Esophagus muscularis mucosa (tissue), 4 donors: ENCODE results near the gene INPP5J. TPM values are rescaled to one million over a fixed set of nuclear protein-coding genes. Genes with fewer than 3 reads are reported as not detected.

ENCODE experiments used
- DNase-seq: peaks from one replicate; pipeline ENCODE4 v3.0.0-alpha.2; 2017; ENCODE audit errors: extremely low spot score
- H3K27ac ChIP-seq, 4 donors: fragments of 200-600 bp; sonication (generic); replicated peaks in 1 of 4; 1 replicate in 3 of 4; 2 replicates in 1 of 4; pipeline ENCODE4 v1.5.1; 2016 to 2019; ENCODE audit warnings: mild to moderate bottlenecking in 1 of 4
- H3K27me3 ChIP-seq, 4 donors: fragments of 200-600 bp; sonication (generic); one replicate each; pipeline versions ENCODE4 v1.5.1 to v1.6.0; 2016 to 2019
- H3K36me3 ChIP-seq, 4 donors: fragments of 200-600 bp; sonication (generic); one replicate each; pipeline ENCODE4 v1.5.1; 2016 to 2019
- H3K4me1 ChIP-seq, 4 donors: fragments of 200-600 bp; sonication (generic); one replicate each; pipeline ENCODE4 v1.5.1; 2016 to 2019
- H3K4me3 ChIP-seq, 4 donors: fragments of 200-600 bp; sonication (generic); 1 replicate in 2 of 4; 2 replicates in 2 of 4; pipeline ENCODE4 v1.5.1; 2016 to 2019; ENCODE audit warnings: mild to moderate bottlenecking in 4 of 4, moderate library complexity in 1 of 4
- H3K9me3 ChIP-seq, 4 donors: fragments of 200-600 bp; sonication (generic); 1 replicate in 3 of 4; 2 replicates in 1 of 4; pipeline ENCODE4 v1.5.1; 2016 to 2019
- CTCF ChIP-seq, 3 experiments: fragments of 200-600 bp in 2 of 3; fragments of 450-650 bp in 1 of 3; sonication (generic) in 2 of 3; IDR thresholded peaks; one replicate each; pipeline ENCODE4 v1.5.1; 2017 to 2019; ENCODE audit warnings: antibody characterized with exemption in 3 of 3, mild to moderate bottlenecking in 2 of 3, moderate library complexity in 1 of 3
- EP300 ChIP-seq: sonication (generic); formaldehyde crosslinking; IDR thresholded peaks from one replicate; pipeline ENCODE4 v1.6.1; 2017; ENCODE audit warnings: antibody characterized with exemption
- POLR2A ChIP-seq: fragments of 450-650 bp; IDR thresholded peaks from one replicate; pipeline ENCODE4 v1.6.1; 2017; ENCODE audit warnings: antibody characterized with exemption, moderate library complexity, mild to moderate bottlenecking, low read depth
- POLR2AphosphoS5 ChIP-seq, 2 donors: sonication (generic); formaldehyde crosslinking; IDR thresholded peaks; one replicate each; pipeline ENCODE4 v1.6.1; 2017; ENCODE audit warnings: antibody characterized with exemption in 2 of 2
- WGBS: methylation state at CpG from one replicate; pipeline ENCODE4 v1.1.5; 2018; 5-methylcytosine and 5-hydroxymethylcytosine counted together
- intact Hi-C: fragments of 100-400 bp; cut with DNase I; formaldehyde crosslinking; loops from one replicate; pipeline ENCODE4 v1.15.1; 2023
- total RNA-seq, 4 donors: library from RNA; depleted of rRNA; stranded (reverse); fragments of >200 nt; gene quantifications; one replicate each; pipeline versions ENCODE4 v1.1.0 to v1.2.1, GENCODE V29; 2016

Gene INPP5J
- total RNA-seq, 4 donors from 2014 or later, result 1.3 to 2.1 (median 1.8) TPM

- no peak for TF ChIP-seq POLR2A
- no peak for TF ChIP-seq CTCF (IDR thresholded peaks at IDR 0.05)
- H3K36me3 ChIP-seq, result peaks cover 0 to 10% (median 3%) of the 10 kb centered on the region in 4 donors
- no peak overlapping the region for H3K27ac ChIP-seq
- no peak for DNase-seq
- intact Hi-C loops, result no loop called here
- H3K4me3 ChIP-seq, result no peak overlapping the region
- H3K4me1 ChIP-seq, result no peaks in the 10 kb centered on the region
- H3K27me3 ChIP-seq, result peaks cover 0 to 9% (median 0%) of the 10 kb centered on the region in 4 donors
- WGBS, result no CpG with 5 or more reads among the region's 19 CpGs
- H3K9me3 ChIP-seq, result no peaks in the 10 kb centered on the region
Measured at GRCh38 chr22:31133911-31134310, 11.1 kb downstream of the INPP5J start.

- Histone ChIP-seq H3K27me3 (peaks cover 0 to 17% (median 0%) of the 10 kb centered on the region in 4 donors), H3K36me3 (peaks cover 0 to 10% (median 3%) of the 10 kb centered on the region in 4 donors), H3K27ac (no peak overlapping the region), H3K4me3 (no peak overlapping the region), H3K9me3 (no peaks in the 10 kb centered on the region), H3K4me1 (no peaks in the 10 kb centered on the region)
- 58% methylated on average over 4 of the region's 4 CpGs for WGBS
- intact Hi-C loops, result no loop called here
- no peak for TF ChIP-seq CTCF (IDR thresholded peaks at IDR 0.05)
- TF ChIP-seq EP300, result no peak
- no peak for TF ChIP-seq POLR2AphosphoS5 (IDR thresholded peaks at IDR 0.05)
- TF ChIP-seq POLR2A, result no peak
- DNase-seq, result no peak
Measured at GRCh38 chr22:31134688-31135087, 11.9 kb downstream of the INPP5J start.

- DNase-seq, result no peak
- 94% methylated on average over 5 of the region's 6 CpGs for WGBS
- intact Hi-C loops, result no loop called here
Measured at GRCh38 chr22:31135706-31136105, 12.9 kb downstream of the INPP5J start.

GRCh38 chr22:31136155-31136554 lies 13.4 kb downstream of the INPP5J start:
- no peak for DNase-seq

More at GRCh38 chr22:31135706-31136105, 12.9 kb downstream of the INPP5J start:
- peaks cover 0 to 23% (median 0%) of the 10 kb centered on the region in 4 donors for H3K27me3 ChIP-seq
- H3K27ac ChIP-seq, result no peak overlapping the region
- H3K4me1 ChIP-seq, result no peaks in the 10 kb centered on the region
- no peaks in the 10 kb centered on the region for H3K9me3 ChIP-seq
- peaks cover 0 to 10% (median 3%) of the 10 kb centered on the region in 4 donors for H3K36me3 ChIP-seq
- no peak for TF ChIP-seq POLR2A
- no peak for TF ChIP-seq EP300
- no peak for TF ChIP-seq POLR2AphosphoS5 (IDR thresholded peaks at IDR 0.05)
- TF ChIP-seq CTCF (IDR thresholded peaks at IDR 0.05), result no peak
- no peak overlapping the region for H3K4me3 ChIP-seq

More at GRCh38 chr22:31136155-31136554, 13.4 kb downstream of the INPP5J start:
- H3K27me3 ChIP-seq, result peaks cover 0 to 23% (median 0%) of the 10 kb centered on the region in 4 donors
- peaks cover 0 to 10% (median 3%) of the 10 kb centered on the region in 4 donors for H3K36me3 ChIP-seq
- TF ChIP-seq POLR2AphosphoS5 (IDR thresholded peaks at IDR 0.05) (no peak), EP300 (no peak), CTCF (IDR thresholded peaks at IDR 0.05) (no peak), POLR2A (no peak)
- intact Hi-C loops, result no loop called here
- 90% methylated on average over 9 of the region's 9 CpGs for WGBS
- H3K9me3 ChIP-seq, result no peaks in the 10 kb centered on the region
- no peak overlapping the region for H3K27ac ChIP-seq
- no peaks in the 10 kb centered on the region for H3K4me1 ChIP-seq
- H3K4me3 ChIP-seq, result no peak overlapping the region
